SK-N-SH (cell line): ENCODE measurements around the gene NIT2. TPM values are rescaled to one million over a fixed set of nuclear protein-coding genes. Genes with fewer than 3 reads are reported as not detected.
"Not testable (repeated sequence)": the region's sequence is repeated elsewhere in the genome, so short reads cannot be mapped to it uniquely, and the experiment has no call there.

Source experiments
- CTCF ChIA-PET: fragments of 300-600, 350-600 bp; formaldehyde crosslinking; extraction: SDS; loops from one replicate; lab custom pipeline; 2021; lab: Yijun Ruan, JAX
- POLR2A ChIA-PET: fragments of 350-600 bp; sonication (Branson Sonifier 250); formaldehyde crosslinking; extraction: SDS; loops from one replicate; lab custom pipeline; 2020; ENCODE audit warnings: antibody characterized with exemption, inconsistent platforms; lab: Yijun Ruan, JAX
- DNase-seq: peaks from one replicate; pipeline ENCODE4 v3.0.0; 2012
- H2AFZ ChIP-seq: fragments of 200-600 bp; sonication (generic); 2 replicates; pipeline ENCODE4 v1.8.1; 2016; ENCODE audit warnings: antibody characterized with exemption, mild to moderate bottlenecking, low read depth
- H3F3A ChIP-seq: fragments of 200-600 bp; sonication (generic); replicated peaks from 2 replicates; pipeline ENCODE3; 2016; ENCODE audit warnings: antibody characterized with exemption, mild to moderate bottlenecking; ENCODE audit not compliant: insufficient read depth
- H3K27ac ChIP-seq, 2 experiments: fragments of 200-500 bp in 1 of 2; fragments of 200-600 bp in 1 of 2; sonication (Bioruptor generic) in 1 of 2; sonication (generic), shearing (Covaris generic) in 1 of 2; 2 replicates each; pipeline versions ENCODE4 v1.5.1 to v1.6.1; 2014 to 2016; ENCODE audit warnings: low read depth in 2 of 2, inconsistent platforms in 1 of 2, low read length in 1 of 2, mild to moderate bottlenecking in 1 of 2, mixed read lengths in 1 of 2
- H3K27me3 ChIP-seq: fragments of 200-600 bp; sonication (generic), shearing (Covaris generic); 2 replicates; pipeline ENCODE4 v1.6.1; 2016; ENCODE audit warnings: mixed run types; ENCODE audit not compliant: insufficient read depth
- H3K36me3 ChIP-seq, 2 experiments: fragments of 200-500 bp in 1 of 2; fragments of 200-600 bp in 1 of 2; sonication (Bioruptor generic) in 1 of 2; sonication (generic) in 1 of 2; replicated peaks in 1 of 2; 2 replicates each; pipeline versions ENCODE3 to v1.5.1; 2014 to 2016; ENCODE audit warnings: low read length in 1 of 2, mild to moderate bottlenecking in 1 of 2; ENCODE audit not compliant: insufficient read depth in 2 of 2, control insufficient read depth in 1 of 2
- H3K4me1 ChIP-seq, 2 experiments: fragments of 200-500 bp in 1 of 2; fragments of 200-600 bp in 1 of 2; sonication (Bioruptor generic) in 1 of 2; sonication (generic), shearing (Covaris generic) in 1 of 2; 2 replicates each; pipeline versions ENCODE4 v1.5.1 to v1.6.1; 2014 to 2016; ENCODE audit warnings: low read depth in 1 of 2, low read length in 1 of 2, mixed run types in 1 of 2; ENCODE audit not compliant: insufficient read depth in 2 of 2, control insufficient read depth in 1 of 2
- H3K4me2 ChIP-seq: fragments of 200-600 bp; sonication (generic), shearing (Covaris generic); 2 replicates; pipeline ENCODE4 v1.6.1; 2017; ENCODE audit warnings: mixed run types
- H3K4me3 ChIP-seq, 2 experiments: fragments of 200-500 bp in 1 of 2; fragments of 200-600 bp in 1 of 2; sonication (Bioruptor generic) in 1 of 2; sonication (generic), shearing (Covaris generic) in 1 of 2; 2 replicates each; pipeline versions ENCODE4 v1.5.1 to v1.8.1; 2014 to 2016; ENCODE audit warnings: low read depth in 2 of 2, inconsistent platforms in 1 of 2, low read length in 1 of 2, mild to moderate bottlenecking in 1 of 2, mixed read lengths in 1 of 2, moderate library complexity in 1 of 2
- H3K79me2 ChIP-seq: fragments of 200-600 bp; sonication (generic); 2 replicates; pipeline ENCODE4 v1.8.1; 2017; ENCODE audit warnings: mild to moderate bottlenecking; ENCODE audit not compliant: insufficient read depth
- H3K9ac ChIP-seq: fragments of 200-600 bp; sonication (generic); 2 replicates; pipeline ENCODE4 v1.6.1; 2017; ENCODE audit warnings: mixed run types
- H3K9me2 ChIP-seq: fragments of 200-600 bp; sonication (generic); 2 replicates; pipeline ENCODE4 v1.6.1; 2017; ENCODE audit warnings: mixed run types
- H3K9me3 ChIP-seq: fragments of 200-600 bp; sonication (generic); 2 replicates; pipeline ENCODE4 v1.6.1; 2017; ENCODE audit warnings: mixed run types, mild to moderate bottlenecking, moderate library complexity
- H4K20me1 ChIP-seq: fragments of 200-600 bp; sonication (generic); 2 replicates; pipeline ENCODE4 v1.6.1; 2017; ENCODE audit warnings: mild to moderate bottlenecking, mixed run types; ENCODE audit not compliant: insufficient read depth
- CTCF ChIP-seq: fragments of 200-600 bp; sonication (generic); IDR thresholded peaks from 2 replicates; pipeline ENCODE4 v1.6.1; 2017; ENCODE audit warnings: antibody characterized with exemption, mild to moderate bottlenecking, moderate library complexity
- ELF1 ChIP-seq: IDR thresholded peaks from 2 replicates; pipeline ENCODE4 v1.4.0; 2012
- EP300 ChIP-seq, 2 experiments: IDR thresholded peaks; 2 replicates each; pipeline versions ENCODE4 v1.4.0 to v1.6.1; 2012; ENCODE audit warnings: borderline replicate concordance in 1 of 2, low read depth in 1 of 2, low read length in 1 of 2
- FOXJ3 ChIP-seq: sonication (generic); formaldehyde crosslinking; IDR thresholded peaks from 2 replicates; pipeline ENCODE4 v1.5.1; 2020; ENCODE audit warnings: mild to moderate bottlenecking, missing genetic modification reagents
- FOXM1 ChIP-seq: IDR thresholded peaks from 2 replicates; pipeline ENCODE4 v1.4.0; 2012; ENCODE audit warnings: low read depth, mild to moderate bottlenecking
- GABPA ChIP-seq: IDR thresholded peaks from 2 replicates; pipeline ENCODE4 v1.4.0; 2012; ENCODE audit warnings: low read depth, mild to moderate bottlenecking
- GATA2 ChIP-seq: sonication (generic); formaldehyde crosslinking; IDR thresholded peaks from 2 replicates; pipeline ENCODE4 v1.5.0; 2020; ENCODE audit warnings: mild to moderate bottlenecking, missing genetic modification reagents
- IRF3 ChIP-seq: fragments of 150-350 bp; IDR thresholded peaks from 2 replicates; pipeline ENCODE4 v1.6.1; 2016; ENCODE audit warnings: mild to moderate bottlenecking, low read depth, low read length
- JUND ChIP-seq: IDR thresholded peaks from 2 replicates; pipeline ENCODE4 v1.4.0; 2012
- MXI1 ChIP-seq: IDR thresholded peaks from 2 replicates; pipeline ENCODE4 v1.6.1; 2012; ENCODE audit warnings: mild to moderate bottlenecking, low read depth, low read length, improper control_type of control experiment
- NRF1 ChIP-seq: IDR thresholded peaks from 2 replicates; pipeline ENCODE4 v1.6.1; 2012; ENCODE audit warnings: low read depth, mild to moderate bottlenecking, low read length
- PBX3 ChIP-seq: IDR thresholded peaks from 2 replicates; pipeline ENCODE4; 2012
- POLR2AphosphoS5 ChIP-seq: IDR thresholded peaks from 2 replicates; pipeline ENCODE4 v1.6.1; 2012; ENCODE audit warnings: low read depth, low read length
- RAD21 ChIP-seq: IDR thresholded peaks from 2 replicates; pipeline ENCODE4 v1.6.1; 2012; ENCODE audit warnings: mild to moderate bottlenecking, low read length
- RCOR1 ChIP-seq: fragments of 150-350 bp; IDR thresholded peaks from 2 replicates; pipeline ENCODE4 v1.6.1; 2017; ENCODE audit warnings: antibody characterized with exemption, low read length
- RXRA ChIP-seq: IDR thresholded peaks from 2 replicates; pipeline ENCODE4 v1.4.0; 2012; ENCODE audit warnings: low read depth, mild to moderate bottlenecking, borderline replicate concordance
- SMC3 ChIP-seq: IDR thresholded peaks from 2 replicates; pipeline ENCODE4 v1.6.1; 2012; ENCODE audit warnings: low read depth, low read length, improper control_type of control experiment
- TCF12 ChIP-seq: IDR thresholded peaks from 2 replicates; pipeline ENCODE4 v1.4.0; 2012
- USF1 ChIP-seq: IDR thresholded peaks from 2 replicates; pipeline ENCODE4 v1.4.0; 2012; ENCODE audit warnings: low read depth, borderline replicate concordance
- YY1 ChIP-seq: IDR thresholded peaks from 2 replicates; pipeline ENCODE4 v1.4.0; 2012; ENCODE audit warnings: low read depth, mild to moderate bottlenecking
- WGBS: methylation state at CpG from one replicate; pipeline ENCODE4 v1.1.6; 2017; ENCODE audit warnings: low lambda C conversion rate; 5-methylcytosine and 5-hydroxymethylcytosine counted together
- polyA plus RNA-seq, 3 experiments: library from polyadenylated mRNA; depleted of rRNA; stranded (reverse); fragments of >200 nt; gene quantifications; 2 replicates each; pipeline ENCODE4 v1.2.3, GENCODE V29; 2012

NIT2 gene
- polyA plus RNA-seq, 1 of the 3 experiments (the other 2 are of a cell fraction): 28.6 TPM

- Histone ChIP-seq H3K27me3 (no peaks in the 10 kb centered on the region), H2AFZ (peak overlapping the region; percentile 98), H3F3A (no peaks in the 10 kb centered on the region), H3K9me3 (no peaks in the 10 kb centered on the region)
- CTCF ChIA-PET: interaction anchor here (0.6 to 3.5 kb wide), 7 partner anchors 11 to 502 kb away, joined by 3 to 18 read pairs (median 3); no protein-coding TSS in a partner anchor
- peak; percentile 47 for DNase-seq
- POLR2A ChIA-PET: interaction anchor here (2.0 kb wide), 1 partner anchor 11 kb away, joined by 5 read pairs; no protein-coding TSS in a partner anchor
- TF ChIP-seq RAD21: no peak
- no peak for TF ChIP-seq EP300 (IDR thresholded peaks at IDR 0.05; ENCODE audit: borderline replicate concordance in 1 of 2, low read depth in 1 of 2, low read length in 1 of 2)
- no peak for TF ChIP-seq FOXM1
- no peak for TF ChIP-seq USF1
- no peak for TF ChIP-seq TCF12
- TF ChIP-seq ELF1: no peak
- TF ChIP-seq JUND: no peak
- no peak for TF ChIP-seq IRF3
- no peak for TF ChIP-seq GATA2 (CRISPR knock-in tag)
- TF ChIP-seq CTCF: no peak
- no peak for TF ChIP-seq MXI1
- TF ChIP-seq POLR2AphosphoS5: no peak
- TF ChIP-seq RXRA: no peak
- TF ChIP-seq SMC3: no peak
- TF ChIP-seq NRF1: no peak
- TF ChIP-seq FOXJ3: no peak
- TF ChIP-seq YY1: no peak
- TF ChIP-seq PBX3: no peak
- TF ChIP-seq RCOR1: no peak
- TF ChIP-seq GABPA: no peak
- TF ChIP-seq, all 33 proteins: peak for 0
- H3K4me1 ChIP-seq: peaks cover 0 to 11% of the 10 kb centered on the region in 2 experiments; a peak in 1 of 4 replicates
- peaks cover 20% of the 10 kb centered on the region; the same call in 1 of the 2 replicates for H3K79me2 ChIP-seq
- peak overlapping the region; percentile 68 for H3K9ac ChIP-seq
- peaks cover 18 to 22% of the 10 kb centered on the region in 2 experiments for H3K36me3 ChIP-seq
- H3K27ac ChIP-seq: peak overlapping the region in 1 of 2 experiments; percentile 7; a peak in 1 of 4 replicates
- 86% methylated on average over 14 of the region's 14 CpGs for WGBS
- no peaks in the 10 kb centered on the region for H3K9me2 ChIP-seq
- H3K4me3 ChIP-seq: peak overlapping the region; percentile 66 to 79
- peak overlapping the region; percentile 82 for H3K4me2 ChIP-seq
- no peaks in the 10 kb centered on the region for H4K20me1 ChIP-seq
Measured at GRCh38 chr3:100335434-100335833, 877 bp downstream of the NIT2 start.

- ChIA-PET CTCF (interaction anchor here (0.8 kb wide), 1 partner anchor 493 kb away, joined by 3 read pairs; no protein-coding TSS in a partner anchor), POLR2A (interaction anchor here (2.0 kb wide), 1 partner anchor 10 kb away, joined by 5 read pairs; no protein-coding TSS in a partner anchor)
- H3K9me3 ChIP-seq, H3K27ac ChIP-seq, H4K20me1 ChIP-seq, H3K27me3 ChIP-seq, H3K9me2 ChIP-seq, H3K9ac ChIP-seq, H3F3A ChIP-seq, DNase-seq, H3K4me3 ChIP-seq, H2AFZ ChIP-seq: not testable (repeated sequence)
- Histone ChIP-seq H3K4me1 (peaks cover 0 to 11% of the 10 kb centered on the region in 2 experiments; a peak in 1 of 4 replicates), H3K36me3 (peaks cover 24 to 30% of the 10 kb centered on the region in 2 experiments), H3K4me2 (peak overlapping the region; percentile 82; the same call in 1 of the 2 replicates), H3K79me2 (peaks cover 20% of the 10 kb centered on the region; the same call in 1 of the 2 replicates)
- WGBS: 92% methylated on average over 10 of the region's 10 CpGs
Measured at GRCh38 chr3:100336229-100336628, 1.7 kb downstream of the NIT2 start.
